Renal cortical epithelial cell (primary cell): ENCODE data around the gene COX17. TPM values are rescaled to one million over a fixed set of nuclear protein-coding genes. Genes with fewer than 3 reads are reported as not detected.
A peak's percentile ranks its signal among the peaks of the same experiment; 100 is the strongest.

Source experiments
- DNase-seq: peaks from one replicate; pipeline ENCODE4 v3.0.0-alpha.2; 2011; ENCODE audit warnings: low read depth
- total RNA-seq: library from RNA; depleted of rRNA; stranded (reverse); fragments of >200 nt; gene quantifications from 2 replicates; pipeline ENCODE4 v1.2.3, GENCODE V29; 2014

COX17 gene
- total RNA-seq, 1 donor from 2014 or later = 11.4 TPM

GRCh38 chr3:119645813-119646212 is 31.4 kb downstream of the COX17 start:
- DNase-seq = no peak

- DNase-seq = no peak
Measured at GRCh38 chr3:119644481-119644880, 32.7 kb downstream of the COX17 start.

- peak; percentile 86 for DNase-seq
Measured at GRCh38 chr3:119643528-119643927, 33.7 kb downstream of the COX17 start.

- DNase-seq = no peak
Measured at GRCh38 chr3:119642746-119643473, 34.3 kb downstream of the COX17 start.

- DNase-seq = no peak
Measured at GRCh38 chr3:119641416-119641815, 35.8 kb downstream of the COX17 start.

- no peak for DNase-seq
Measured at GRCh38 chr3:119639494-119640350, 37.5 kb downstream of the COX17 start.

GRCh38 chr3:119637679-119638477 is 39.3 kb downstream of the COX17 start:
- DNase-seq = peak; percentile 94

GRCh38 chr3:119636891-119637611 is 40.2 kb downstream of the COX17 start:
- peak; percentile 77 for DNase-seq

GRCh38 chr3:119636249-119636648 is 41.0 kb downstream of the COX17 start:
- DNase-seq = peak; percentile 87

- DNase-seq = no peak
Measured at GRCh38 chr3:119635719-119636118, 41.5 kb downstream of the COX17 start.

GRCh38 chr3:119632829-119633228 is 44.4 kb downstream of the COX17 start:
- no peak for DNase-seq

- no peak for DNase-seq
Measured at GRCh38 chr3:119632216-119632615, 45.0 kb downstream of the COX17 start.

- DNase-seq = no peak
Measured at GRCh38 chr3:119631516-119631915, 45.7 kb downstream of the COX17 start.

GRCh38 chr3:119630880-119631329 is 46.3 kb downstream of the COX17 start:
- no peak for DNase-seq

GRCh38 chr3:119630128-119630879 is 46.9 kb downstream of the COX17 start:
- peak; percentile 67 for DNase-seq

GRCh38 chr3:119628816-119629445 is 48.3 kb downstream of the COX17 start:
- no peak for DNase-seq

- DNase-seq = no peak
Measured at GRCh38 chr3:119628390-119628789, 48.8 kb downstream of the COX17 start.

GRCh38 chr3:119627461-119627860 is 49.7 kb downstream of the COX17 start:
- no peak for DNase-seq

- no peak for DNase-seq
Measured at GRCh38 chr3:119626196-119626595, 51.0 kb downstream of the COX17 start.
